K562 (cell line): ENCODE data around the gene PFKFB2. TPM values are rescaled to one million over a fixed set of nuclear protein-coding genes. Genes with fewer than 3 reads are reported as not detected.

Experiments used
- ATAC-seq: fragments of 200-7000 bp; cut with Tn5 transposase; 3 replicates; pipeline ENCODE4 v1.9.1; 2020; ENCODE audit warnings: moderate library complexity
- BruUV-seq: library from RNA; stranded (reverse); fragments of 400-500 nt; replicated peaks from 2 replicates; lab custom pipeline; 2021; lab: Mats Ljungman, UMichigan
- CTCF ChIA-PET: fragments of 300-600 bp; formaldehyde crosslinking; extraction: SDS; loops from one replicate; lab custom pipeline; 2021; ENCODE audit warnings: low intra/inter-chr PET ratio; lab: Yijun Ruan, JAX
- POLR2A ChIA-PET: fragments of 300-600, 350-650 bp; sonication (Branson Sonifier 250); formaldehyde crosslinking; extraction: SDS; loops from one replicate; lab custom pipeline; 2021; ENCODE audit warnings: antibody characterized with exemption, inconsistent platforms; lab: Yijun Ruan, JAX
- DNase-seq, 4 experiments: peaks; one replicate each; pipeline versions ENCODE4 v3.0.0 to v3.0.0-alpha.2; 2011 to 2018; ENCODE audit warnings: low spot score in 3 of 4, mixed read lengths in 3 of 4; ENCODE audit errors: extremely low read depth in 1 of 4
- FAIRE-seq: peaks from 2 replicates; lab custom pipeline; 2011; peaks lifted over from hg19 to GRCh38; lab: Jason Lieb, UNC
- H2AFZ ChIP-seq: 2 replicates; pipeline ENCODE4 v1.6.0; 2011; ENCODE audit warnings: low read depth, low read length, control low read depth, inconsistent platforms
- H3K27ac ChIP-seq: fragments of 200-600 bp; 3 replicates; pipeline ENCODE4 v1.8.0; 2011; ENCODE audit warnings: low read depth, mild to moderate bottlenecking, control low read depth, inconsistent platforms, low read length, moderate library complexity, mixed read lengths; ENCODE audit errors: extremely low read depth
- H3K27me3 ChIP-seq, 2 experiments: fragments of 300-600 bp in 1 of 2; 2 replicates in 1 of 2; 3 replicates in 1 of 2; pipeline versions ENCODE4 v1.6.0 to v1.8.0; 2011; ENCODE audit warnings: inconsistent platforms in 2 of 2, low read length in 2 of 2, mild to moderate bottlenecking in 1 of 2, mixed read lengths in 1 of 2, moderate library complexity in 1 of 2; ENCODE audit not compliant: control insufficient read depth in 2 of 2, insufficient read depth in 2 of 2
- H3K36me3 ChIP-seq: fragments of 300-600 bp; 3 replicates; pipeline ENCODE4 v1.8.0; 2011; ENCODE audit warnings: mild to moderate bottlenecking, low read length, inconsistent platforms; ENCODE audit not compliant: control insufficient read depth, insufficient read depth
- H3K4me1 ChIP-seq, 2 experiments: fragments of 200-600 bp in 1 of 2; replicated peaks in 1 of 2; 2 replicates in 1 of 2; 3 replicates in 1 of 2; pipeline versions ENCODE4 v1.5.1 to v1.8.0; 2011; ENCODE audit warnings: inconsistent platforms in 2 of 2, low read length in 2 of 2, mild to moderate bottlenecking in 1 of 2, mixed read lengths in 1 of 2, moderate library complexity in 1 of 2; ENCODE audit not compliant: control insufficient read depth in 2 of 2, insufficient read depth in 2 of 2
- H3K4me2 ChIP-seq: 2 replicates; pipeline ENCODE4 v1.6.1; 2011; ENCODE audit warnings: low read length, control low read depth, inconsistent platforms, mixed read lengths; ENCODE audit not compliant: insufficient read depth
- H3K4me3 ChIP-seq: fragments of 200-600 bp; sonication (generic), shearing (Covaris generic); 2 replicates; pipeline ENCODE4 v1.5.1; 2016; ENCODE audit warnings: control low read depth, inconsistent platforms
- H3K79me2 ChIP-seq: fragments of 200-600 bp; 3 replicates; pipeline ENCODE4 v1.8.0; 2011; ENCODE audit warnings: low read length, inconsistent platforms; ENCODE audit not compliant: control insufficient read depth, insufficient read depth
- H3K9ac ChIP-seq, 2 experiments: 2 replicates each; pipeline versions ENCODE4 v1.6.0 to v1.6.1; 2011; ENCODE audit warnings: low read depth in 2 of 2, low read length in 2 of 2, control low read depth in 1 of 2, inconsistent platforms in 1 of 2, mild to moderate bottlenecking in 1 of 2, mixed read lengths in 1 of 2; ENCODE audit not compliant: insufficient read depth in 1 of 2
- H3K9me1 ChIP-seq: one replicate; pipeline ENCODE4 v1.6.0; 2011; ENCODE audit warnings: inconsistent platforms, mild to moderate bottlenecking, low read length, moderate library complexity; ENCODE audit not compliant: control insufficient read depth, insufficient read depth
- H3K9me3 ChIP-seq: replicated peaks from 2 replicates; pipeline ENCODE4 v1.5.1; 2011; ENCODE audit warnings: low read depth, low read length, inconsistent platforms; ENCODE audit not compliant: control insufficient read depth, insufficient read depth
- H4K20me1 ChIP-seq: replicated peaks from 2 replicates; pipeline ENCODE4 v1.6.1; 2011; ENCODE audit warnings: low read length, inconsistent platforms, mixed read lengths; ENCODE audit not compliant: control insufficient read depth, insufficient read depth
- LARP7 ChIP-seq: fragments of 450-650 bp; IDR thresholded peaks from 2 replicates; pipeline ENCODE4 v1.6.1; 2016
- REST ChIP-seq, 2 experiments: fragments of 450-650 bp; formaldehyde crosslinking in 1 of 2; IDR thresholded peaks; 2 replicates each; pipeline versions ENCODE4 v1.4.0 to v1.6.1; 2014 to 2020; ENCODE audit warnings: mild to moderate bottlenecking in 2 of 2, borderline replicate concordance in 1 of 2, low read depth in 1 of 2
- SPI1 ChIP-seq: IDR thresholded peaks from 2 replicates; pipeline ENCODE4 v1.6.1; 2011; ENCODE audit warnings: low read depth, low read length, control low read depth, borderline replicate concordance
- WGBS: fragments of 100-300 bp; shearing (Covaris generic); methylation state at CpG from one replicate; pipeline ENCODE4 v1.1.6; 2016; ENCODE audit warnings: low coverage, mixed read lengths; ENCODE audit not compliant: insufficient coverage; ENCODE audit errors: missing lambda C conversion rate; 5-methylcytosine and 5-hydroxymethylcytosine counted together
- in situ Hi-C: fragments of 300-500 bp; cut with MboI; formaldehyde crosslinking; loops from 4 replicates; pipeline ENCODE4 v1.15.0; 2018; ENCODE audit warnings: inconsistent platforms, mixed read lengths
- intact Hi-C: fragments of 100-400 bp; cut with micrococcal nuclease; formaldehyde crosslinking; loops from 2 replicates; pipeline ENCODE4 v1.14.2; 2022
- polyA plus RNA-seq, 8 experiments: library from polyadenylated mRNA; depleted of rRNA in 4 of 8; stranded (reverse) in 5 of 8; unstranded in 3 of 8; fragments of >200 nt; fragmentation: Nextera tagmentation in 2 of 8; fragmentation: Illumina TruSeq in 1 of 8; extraction: Ambion mirVana in 2 of 8; extraction: Trizol in 1 of 8; gene quantifications; 2 replicates each; pipeline versions ENCODE4 v1.2.1 to v1.2.3, GENCODE V29; 2011 to 2014; ENCODE audit warnings: inconsistent platforms in 1 of 8, missing spikeins in 1 of 8
- total RNA-seq, 7 experiments: library from RNA; depleted of rRNA in 6 of 7; stranded (reverse); fragments of >200 nt in 6 of 7; fragmentation: Illumina TruSeq in 2 of 7; extraction: Trizol in 2 of 7; gene quantifications; 2 replicates each; pipeline versions ENCODE4 v1.2.1 to v1.2.3, GENCODE V29; 2011 to 2021; ENCODE audit warnings: low replicate concordance in 1 of 7

The PFKFB2 gene
- total and polyA plus RNA-seq, 9 of the 15 experiments (the other 6 are each of a cell fraction or from before 2014, with no cell fraction given) = 6.9 to 26.0 (median 16.4) TPM

GRCh38 chr1:207054491-207054890 is 1.4 kb downstream of the PFKFB2 start:
- DNase-seq (no peak), ATAC-seq (no peak), FAIRE-seq (no peak)
- Histone ChIP-seq H2AFZ (no peak overlapping the region), H4K20me1 (peaks cover 4% of the 10 kb centered on the region; the same call in 1 of the 2 replicates), H3K79me2 (peaks cover 35% of the 10 kb centered on the region), H3K9me3 (no peaks in the 10 kb centered on the region), H3K9me1 (no peaks in the 10 kb centered on the region), H3K9ac (no peak overlapping the region), H3K4me2 (0 out of 2 replicates have a peak overlapping the region, but pooled peaks have one; percentile 5), H3K4me3 (no peak overlapping the region), H3K36me3 (peaks cover 6% of the 10 kb centered on the region), H3K27me3 (no peaks in the 10 kb centered on the region), H3K27ac (no peak overlapping the region), H3K4me1 (peaks cover 14 to 34% of the 10 kb centered on the region in 2 experiments)
- TF ChIP-seq REST (IDR thresholded peaks at IDR 0.05; ENCODE audit: borderline replicate concordance) (peak; percentile 20; the same call in 1 of the 2 replicates), REST (CRISPR knock-in tag; IDR thresholded peaks at IDR 0.05; ENCODE audit: low read depth) (no peak), LARP7 (no peak), SPI1 (peak; percentile 27; the same call in 1 of the 2 replicates)
- BruUV-seq = no TSS peak
- WGBS = 49% methylated on average over 2 of the region's 2 CpGs
- POLR2A ChIA-PET = interaction anchor here (0.7 to 1.7 kb wide), 4 partner anchors 9 to 30 kb away, joined by 3 to 4 read pairs (median 4); no protein-coding TSS in a partner anchor
- intact Hi-C loops (loop anchor here (10.0 kb wide), 1 partner anchor 590 kb away; the partner anchor contains the start of gene CR1L), in situ Hi-C loops (no loop called here)
- CTCF ChIA-PET = no interaction called here
